Osteoblast (primary cell): ENCODE results near the gene SLC6A20. TPM values are rescaled to one million over a fixed set of nuclear protein-coding genes. Genes with fewer than 3 reads are reported as not detected.

ENCODE experiments used
- small RNA-seq: library from RNA; depleted of rRNA; stranded (forward); fragments of <200 nt; gene quantifications from one replicate; pipeline ENCODE3, GENCODE V24; 2012
- total RNA-seq: library from RNA; depleted of rRNA; stranded (reverse); fragments of >200 nt; gene quantifications from 2 replicates; pipeline ENCODE4 v1.2.3, GENCODE V29; 2012

Gene SLC6A20
- total RNA-seq, 1 donor: not detected

Small RNA genes lying within 50 kb of the gene (small RNA-seq; reads per million reads assigned to genes)
- not detected for gene RN7SL145P

Other genes with a start within 250 kb of the SLC6A20 start
- gene LIMD1, start 201.8 kb downstream of the SLC6A20 start, total RNA-seq: 14.4 and 17.4 TPM in 2 replicates
- gene SACM1L, start 107.1 kb downstream of the SLC6A20 start, total RNA-seq: 28.6 and 39.5 TPM in 2 replicates
- 24.8 and 26.1 TPM in 2 replicates for gene LZTFL1, start 45.6 kb upstream of the SLC6A20 start, total RNA-seq
- not detected in 2 replicates for gene CCR9, start 90.0 kb upstream of the SLC6A20 start, total RNA-seq
- gene CXCR6, start 146.9 kb upstream of the SLC6A20 start, total RNA-seq: not detected in 2 replicates
- gene FYCO1, start 199.3 kb upstream of the SLC6A20 start, total RNA-seq: 22.7 and 25.0 TPM in 2 replicates
- not detected in 2 replicates for gene XCR1, start 230.9 kb upstream of the SLC6A20 start, total RNA-seq